Stimulated activated naive CD8-positive, alpha-beta T cell treated with anti-CD3 and anti-CD28 coated beads, Interleukin-15, Interleukin-2, amounts not matched to agents 100 ng/mL and 50 ng/mL, for 24 hours (primary cell): ENCODE results near the gene ITPKA.

Experiments
- H3K27ac Mint-ChIP-seq: one replicate; pipeline ENCODE4 v1.8.0; 2021; ENCODE audit warnings: mild to moderate bottlenecking, mixed read lengths
- H3K27me3 Mint-ChIP-seq: one replicate; pipeline ENCODE4 v1.8.0; 2021; ENCODE audit warnings: mixed read lengths
- H3K36me3 Mint-ChIP-seq: one replicate; pipeline ENCODE4 v1.8.0; 2021; ENCODE audit warnings: low read depth, mixed read lengths
- H3K4me1 Mint-ChIP-seq: one replicate; pipeline ENCODE4 v1.8.0; 2021; ENCODE audit warnings: low read depth, mixed read lengths
- H3K4me3 Mint-ChIP-seq: one replicate; pipeline ENCODE4 v1.8.0; 2021; ENCODE audit warnings: mild to moderate bottlenecking, mixed read lengths
- H3K9me3 Mint-ChIP-seq: one replicate; pipeline ENCODE4 v1.8.0; 2021; ENCODE audit warnings: mixed read lengths

Gene ITPKA

DNA sequence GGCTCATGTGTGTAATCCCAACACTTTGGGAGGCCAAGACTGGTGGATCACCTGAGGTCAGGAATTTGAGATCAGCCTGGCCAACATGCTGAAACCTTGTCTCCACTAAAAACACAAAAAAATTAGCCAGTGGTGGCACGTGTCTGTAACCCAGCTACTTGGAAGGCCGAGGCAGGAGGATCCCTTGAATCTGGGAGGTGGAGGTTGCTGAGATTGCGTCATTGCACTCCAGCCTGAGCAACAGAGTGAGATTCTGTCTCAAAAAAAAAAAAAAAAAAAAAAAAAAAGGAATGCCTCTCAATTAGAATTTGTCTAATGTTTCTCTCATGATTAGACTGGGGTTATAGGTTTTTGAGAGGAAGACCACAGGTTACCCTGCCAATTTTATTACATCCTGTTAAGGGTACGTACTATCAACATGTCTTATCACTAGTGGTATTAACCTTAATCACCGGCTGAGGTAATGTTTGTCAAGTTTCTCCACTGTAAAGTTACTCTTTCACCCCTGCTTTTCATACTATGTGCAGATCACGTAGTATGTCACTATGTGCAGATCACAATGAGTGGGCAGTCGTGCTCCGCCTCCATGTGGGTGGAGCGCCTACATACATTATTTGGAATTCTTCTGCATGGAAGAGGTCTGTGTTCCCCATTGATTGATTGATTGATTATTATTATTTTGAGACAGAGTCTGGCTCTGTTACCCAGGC is 56.5 kb downstream of the ITPKA start:
- no peaks in the 10 kb centered on the region for H3K9me3 Mint-ChIP-seq
- H3K27me3 Mint-ChIP-seq = peaks cover 4% of the 10 kb centered on the region
- H3K36me3 Mint-ChIP-seq = no peaks in the 10 kb centered on the region
- no peak overlapping the region for H3K27ac Mint-ChIP-seq
- no peaks in the 10 kb centered on the region for H3K4me1 Mint-ChIP-seq
- H3K4me3 Mint-ChIP-seq = no peak overlapping the region
